GM18502 (cell line): ENCODE measurements around the gene IPO11.

ENCODE experiments used
- ATAC-seq: cut with Tn5 transposase; IDR thresholded peaks from one replicate; pipeline ENCODE4 v1.9.1; 2021; ENCODE audit warnings: mild to moderate bottlenecking; ENCODE audit not compliant: unreplicated experiment, poor library complexity

Gene IPO11

DNA sequence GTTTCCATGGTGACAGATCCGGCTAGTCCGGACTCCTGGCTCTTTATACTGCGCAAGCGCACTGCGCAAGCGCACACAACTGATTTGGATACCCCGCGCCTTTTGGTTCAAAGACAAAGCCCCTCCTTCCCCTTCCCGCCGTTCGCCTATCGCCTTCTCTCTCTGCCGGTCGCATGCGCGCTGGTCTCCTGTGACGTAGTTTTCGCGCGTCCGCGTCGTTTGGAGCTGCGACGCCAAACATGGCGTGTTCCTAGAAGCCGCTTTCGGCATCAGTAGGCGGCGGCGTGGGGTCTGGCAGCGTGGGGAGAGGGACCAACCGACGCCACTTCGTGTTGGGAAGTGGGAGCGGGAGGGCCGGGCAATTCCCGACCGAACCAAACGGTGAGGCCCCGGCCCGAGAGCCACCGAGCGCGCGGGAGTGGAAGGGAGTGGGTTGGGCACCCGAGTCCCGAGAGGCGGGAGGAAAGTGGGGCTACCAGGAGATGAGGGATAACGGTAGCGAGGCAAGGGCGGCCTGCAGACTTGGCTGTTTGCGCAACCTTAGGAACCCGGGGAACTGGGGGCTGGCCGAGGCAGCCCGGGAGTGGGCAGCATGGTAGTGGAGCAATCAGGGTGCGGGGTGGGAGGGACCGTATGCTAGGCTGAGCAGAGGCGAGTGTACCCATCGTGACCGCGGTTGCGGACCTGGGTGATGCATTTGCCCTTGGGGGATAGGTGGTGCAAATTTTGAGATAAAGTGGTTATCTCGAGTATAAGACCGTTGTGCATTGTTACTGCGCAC, at the start of gene IPO11:
Gene IPO11, plus strand, starts transcription at position 215 of the 781 bp plus-strand sequence. CDS start 24,517 bp downstream, outside the sequence.
- ATAC-seq, result peak; percentile 95

DNA sequence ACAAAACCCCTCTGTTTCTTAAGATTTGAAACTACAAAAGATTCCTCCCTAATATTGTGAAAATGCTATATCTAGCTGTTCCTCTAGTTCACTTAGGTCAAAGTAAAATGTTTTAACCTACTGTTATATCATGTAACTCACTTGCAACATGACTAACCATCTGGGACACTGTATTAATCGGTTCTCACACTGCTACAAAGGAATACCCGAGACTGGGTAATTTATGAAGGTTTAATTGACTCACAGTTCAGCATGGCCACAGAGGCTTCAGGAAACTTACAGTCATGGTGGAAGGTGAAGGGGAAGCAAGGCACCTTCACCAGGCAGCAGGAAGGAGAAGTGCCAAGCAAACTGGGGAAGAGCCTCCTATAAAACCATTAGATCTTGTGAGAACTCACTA, 43.5 kb upstream of the IPO11 start:
- ATAC-seq, result no peak

DNA sequence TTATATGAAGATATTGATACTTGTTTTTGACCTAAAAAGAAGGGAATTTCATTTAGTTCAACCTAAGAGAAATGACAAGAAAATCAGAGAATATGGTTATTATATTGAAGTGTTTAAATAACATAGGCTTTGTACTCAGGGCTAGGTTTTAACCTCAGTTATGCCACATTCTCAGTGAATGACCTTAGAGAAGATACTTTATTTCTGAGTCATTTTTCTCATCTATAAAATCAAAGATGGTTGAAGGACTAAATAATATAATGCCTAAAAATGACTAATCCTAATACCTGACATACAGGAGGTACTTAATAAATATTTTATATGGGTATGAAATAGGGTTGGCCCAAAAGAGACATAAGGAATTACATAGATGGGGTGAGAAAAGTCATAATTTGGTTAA, 41.2 kb upstream of the IPO11 start:
- ATAC-seq, result no peak

DNA sequence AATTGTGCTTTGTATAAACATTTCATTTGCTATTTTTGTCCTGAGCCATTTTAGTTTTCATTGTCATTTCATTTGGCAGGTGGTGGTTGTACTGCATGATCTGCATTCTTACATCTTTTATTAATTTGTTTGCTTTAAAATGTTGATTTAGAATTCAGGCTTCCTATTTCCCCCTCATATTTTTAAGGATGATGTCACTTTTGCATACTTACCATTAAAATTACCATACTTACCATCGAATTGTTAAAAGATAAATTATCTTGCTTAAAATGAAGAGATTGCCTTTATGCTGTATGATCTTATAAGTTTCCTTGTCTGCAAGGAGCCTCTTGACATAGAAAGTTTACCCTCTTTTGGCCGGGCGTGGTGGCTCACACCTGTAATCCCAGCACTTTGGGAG, 40.0 kb upstream of the IPO11 start:
- no peak for ATAC-seq

DNA sequence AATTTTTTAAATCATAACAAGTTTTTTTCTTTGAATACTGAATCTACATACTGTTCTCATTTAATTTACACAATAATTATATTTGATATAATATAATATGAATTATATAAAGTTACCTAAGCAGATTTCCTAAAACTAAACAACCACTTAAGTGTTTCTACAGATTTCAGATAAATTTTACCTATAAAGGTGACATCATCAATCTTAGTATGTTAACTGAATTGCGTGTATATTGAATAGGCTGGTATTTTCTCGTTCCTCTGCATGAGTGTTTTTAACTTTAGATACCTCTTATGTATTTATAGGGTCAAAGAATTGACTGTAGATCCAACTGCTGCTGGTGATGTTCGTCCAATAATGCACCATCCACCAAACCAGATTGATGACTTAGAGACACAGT, 39.2 kb upstream of the IPO11 start:
- no peak for ATAC-seq

DNA sequence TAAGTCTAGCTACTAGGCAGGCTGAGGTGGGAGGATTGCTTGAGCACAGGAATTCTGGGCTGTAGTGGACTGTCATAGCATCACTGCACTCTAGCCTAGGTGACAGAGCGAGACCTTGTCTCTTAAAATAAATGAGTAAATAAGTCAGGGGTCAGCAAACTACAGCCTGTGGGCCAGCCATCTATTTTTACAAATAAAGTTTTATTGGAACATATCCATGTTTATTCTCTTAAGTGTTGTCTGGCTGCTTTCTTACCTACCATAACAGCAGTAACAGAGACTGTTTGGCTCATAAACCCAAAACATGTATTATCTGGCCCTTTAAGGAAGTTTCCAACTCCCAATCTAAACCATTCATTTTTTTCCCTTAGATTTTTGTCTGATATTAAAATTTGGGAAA, 38.5 kb upstream of the IPO11 start:
- no peak for ATAC-seq

DNA sequence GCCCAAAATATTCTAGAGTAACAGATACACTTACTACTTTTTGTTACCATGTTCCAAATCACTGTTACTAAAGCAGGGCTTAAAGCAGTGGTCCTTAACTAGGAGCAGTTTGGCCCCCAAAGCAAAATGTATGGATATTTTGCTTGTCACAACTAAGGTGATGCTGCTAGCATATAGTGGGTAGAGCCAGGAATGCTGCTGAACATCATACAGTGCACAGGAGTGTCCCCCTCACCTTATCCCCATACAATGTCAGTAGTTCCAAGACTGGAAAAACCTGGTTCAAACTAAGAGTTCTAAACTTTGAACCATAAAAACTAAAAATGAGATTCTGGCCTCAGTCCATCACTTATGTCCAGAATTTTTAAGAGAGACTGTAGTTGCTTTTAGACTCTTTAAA, 36.9 kb upstream of the IPO11 start:
- ATAC-seq, result no peak

DNA sequence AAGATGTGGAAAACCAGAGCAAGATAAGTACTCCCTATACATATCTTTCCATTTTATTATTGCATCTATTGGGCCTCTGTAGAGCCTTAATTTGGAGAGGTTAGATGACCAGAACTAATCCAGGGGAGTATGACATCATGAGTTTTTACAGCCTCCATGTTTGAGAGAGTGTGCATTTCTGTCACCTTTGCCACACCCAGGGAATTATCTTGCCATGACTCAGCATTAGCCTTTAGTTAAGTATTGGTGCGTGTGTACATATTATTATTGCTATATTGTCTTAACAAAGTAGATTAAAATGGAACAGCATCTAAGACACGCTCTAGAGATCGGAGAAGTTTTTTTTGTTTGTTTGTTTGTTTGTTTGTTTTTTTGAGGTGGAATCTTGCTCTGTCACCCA, 36.5 kb upstream of the IPO11 start:
- no peak for ATAC-seq

DNA sequence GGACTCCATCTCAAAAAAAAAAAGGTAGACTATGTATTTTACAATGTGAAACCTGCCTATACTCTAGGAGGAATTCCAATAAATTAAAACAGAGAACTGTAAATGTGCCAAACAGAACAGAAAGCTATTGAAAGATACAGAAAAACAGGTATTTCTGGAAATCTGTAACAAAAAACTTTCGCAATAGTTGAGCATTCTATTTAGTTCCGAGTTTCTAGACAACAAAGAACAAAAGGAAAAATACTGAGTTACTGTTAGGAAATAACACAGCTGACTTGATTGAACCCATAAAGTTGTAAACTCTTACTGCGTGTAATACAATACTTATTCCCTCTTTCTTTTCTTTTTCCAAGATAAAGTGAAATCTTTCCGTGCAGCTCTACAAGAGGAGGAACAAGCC, 27.4 kb upstream of the IPO11 start:
- ATAC-seq, result no peak

DNA sequence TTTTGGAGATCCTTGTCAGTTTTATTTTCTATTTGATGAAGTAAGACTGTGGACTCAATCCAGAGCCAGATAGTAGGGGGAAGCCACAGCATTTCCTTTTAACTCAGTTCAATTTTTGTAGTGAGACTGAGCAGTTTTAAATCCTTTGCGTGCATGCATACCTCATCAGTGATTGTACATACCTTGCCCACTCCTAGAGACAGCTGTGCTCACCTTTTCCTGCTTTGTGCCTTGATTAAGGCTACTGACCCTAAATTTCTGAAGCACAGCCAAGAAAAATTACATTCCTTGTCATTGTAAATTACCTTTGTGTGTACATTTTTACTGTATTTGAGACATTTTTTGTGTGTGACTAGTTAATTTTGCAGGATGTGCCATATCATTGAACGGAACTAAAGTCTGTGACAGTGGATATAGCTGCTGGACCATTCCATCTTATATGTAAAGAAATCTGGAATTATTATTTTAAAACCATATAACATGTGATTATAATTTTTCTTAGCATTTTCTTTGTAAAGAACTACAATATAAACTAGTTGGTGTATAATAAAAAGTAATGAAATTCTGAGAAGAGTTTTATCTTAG, 26.7 kb upstream of the IPO11 start:
- ATAC-seq, result no peak

DNA sequence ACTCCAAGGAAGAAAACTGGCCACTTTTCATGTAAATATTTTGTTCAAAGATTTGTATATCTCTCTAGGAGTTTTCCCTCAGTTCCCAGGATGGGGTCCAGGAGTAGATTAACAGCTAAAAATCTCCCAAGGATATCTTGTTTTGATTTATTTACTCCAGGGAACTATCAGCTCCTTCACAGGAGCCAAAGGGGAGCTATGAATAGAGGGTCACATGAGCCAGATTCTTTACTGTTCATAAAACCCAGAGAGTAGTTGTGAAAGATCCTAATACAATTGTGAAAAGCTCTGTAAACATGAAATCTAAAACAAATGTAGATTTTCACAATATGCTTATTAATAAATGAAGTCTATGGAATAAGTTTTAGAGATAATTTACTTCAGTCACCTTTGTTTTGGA, 25.7 kb upstream of the IPO11 start:
- no peak for ATAC-seq

DNA sequence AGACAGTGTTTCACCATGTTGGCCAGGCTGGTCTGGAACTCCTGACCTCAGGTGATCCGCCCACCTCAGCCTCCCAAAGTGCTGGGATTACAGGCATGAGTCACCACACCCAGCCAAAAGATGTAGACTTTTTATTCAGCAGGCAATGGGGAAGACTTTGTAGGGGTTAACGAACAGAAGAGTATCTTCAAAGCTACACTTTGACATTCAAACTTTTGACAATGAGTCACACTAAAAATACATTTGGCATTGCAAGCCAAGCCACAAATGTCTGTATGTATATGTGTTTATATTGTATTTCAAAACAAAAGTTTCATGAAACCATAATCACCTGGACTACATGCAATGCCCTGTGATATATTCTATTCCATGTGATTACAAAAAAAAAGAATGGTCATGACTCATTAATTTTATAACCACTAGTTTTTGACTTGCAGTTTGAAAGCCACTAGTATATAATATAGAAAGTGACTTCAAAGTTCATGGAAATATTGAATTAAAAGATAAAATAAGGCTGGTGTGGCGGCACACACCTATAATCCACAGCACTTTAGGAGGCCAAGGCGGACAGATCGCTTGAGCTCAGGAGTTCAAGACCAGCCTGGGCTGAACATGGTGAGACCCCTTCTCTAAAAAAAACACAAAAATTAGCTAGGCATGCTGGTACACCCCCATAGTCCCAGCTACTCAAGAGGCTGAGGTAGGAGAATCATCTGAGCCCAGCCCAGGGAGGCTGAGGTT, 17.2 kb upstream of the IPO11 start:
- no peak for ATAC-seq

DNA sequence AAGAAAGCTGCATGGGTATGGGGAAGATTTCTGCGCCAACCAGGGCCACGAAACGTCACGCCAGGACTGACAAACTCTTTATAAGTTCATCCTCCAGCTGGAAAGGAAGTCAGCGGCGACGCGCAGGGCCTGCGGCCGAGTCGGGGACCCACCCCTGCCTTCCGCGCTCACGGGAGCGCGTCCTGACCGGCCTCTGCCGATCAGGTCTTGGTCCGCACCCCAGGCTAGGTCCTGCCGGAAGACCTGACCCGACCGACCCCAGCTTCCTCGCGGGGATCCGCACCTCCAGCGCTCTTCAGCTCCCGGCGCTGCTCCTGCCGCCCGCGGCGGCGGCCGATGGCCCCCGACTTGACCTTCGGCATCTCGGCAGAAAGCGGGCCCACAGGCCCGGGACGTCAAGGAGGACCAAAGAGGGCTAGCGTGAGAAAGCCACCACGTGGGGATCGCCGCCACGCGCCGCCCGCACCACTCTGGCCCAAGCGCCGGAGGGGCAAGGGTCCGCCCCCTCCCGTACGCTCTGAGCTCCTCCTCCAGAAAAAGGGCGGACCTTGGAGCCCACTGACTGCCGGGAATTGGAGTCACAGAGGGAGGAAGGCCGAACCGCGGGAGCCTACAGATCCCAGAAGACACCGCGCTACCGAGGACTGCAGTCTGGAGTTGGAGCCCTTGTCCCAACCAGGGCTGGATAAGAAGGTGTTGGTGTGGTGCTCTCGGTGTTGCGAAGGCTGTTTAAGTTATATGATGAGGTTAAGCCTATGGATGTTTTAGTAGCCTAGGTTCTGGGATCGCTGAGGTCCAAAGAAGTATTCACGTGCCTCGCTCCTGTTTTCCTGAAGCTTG, 8.9 kb upstream of the IPO11 start, which contains the start of gene DIMT1:
Gene DIMT1, minus strand, starts transcription at position 495 of the 840 bp plus-strand sequence. Its CDS starts 133 bp downstream, at position 362.
- ATAC-seq, result peak; percentile 96

DNA sequence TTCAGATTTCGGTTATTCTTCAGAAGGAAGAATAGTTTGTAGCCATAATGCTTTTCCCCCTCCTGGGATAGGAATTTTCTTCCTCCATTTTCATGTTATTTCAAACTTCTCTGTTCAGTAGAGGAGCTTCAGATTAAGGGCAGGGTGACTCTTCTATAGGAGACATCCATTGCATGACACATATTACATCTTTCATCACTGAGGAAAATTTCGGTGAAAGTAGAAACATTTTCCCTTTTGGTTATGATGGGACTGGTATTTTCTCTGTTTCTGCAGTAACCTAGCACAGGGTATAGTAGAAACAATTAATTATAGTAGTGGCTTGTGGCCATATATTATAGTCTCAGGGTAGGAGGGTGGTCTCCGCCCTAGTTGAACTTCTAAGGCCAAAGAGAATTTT, 1.1 kb downstream of the IPO11 start:
- no peak for ATAC-seq

DNA sequence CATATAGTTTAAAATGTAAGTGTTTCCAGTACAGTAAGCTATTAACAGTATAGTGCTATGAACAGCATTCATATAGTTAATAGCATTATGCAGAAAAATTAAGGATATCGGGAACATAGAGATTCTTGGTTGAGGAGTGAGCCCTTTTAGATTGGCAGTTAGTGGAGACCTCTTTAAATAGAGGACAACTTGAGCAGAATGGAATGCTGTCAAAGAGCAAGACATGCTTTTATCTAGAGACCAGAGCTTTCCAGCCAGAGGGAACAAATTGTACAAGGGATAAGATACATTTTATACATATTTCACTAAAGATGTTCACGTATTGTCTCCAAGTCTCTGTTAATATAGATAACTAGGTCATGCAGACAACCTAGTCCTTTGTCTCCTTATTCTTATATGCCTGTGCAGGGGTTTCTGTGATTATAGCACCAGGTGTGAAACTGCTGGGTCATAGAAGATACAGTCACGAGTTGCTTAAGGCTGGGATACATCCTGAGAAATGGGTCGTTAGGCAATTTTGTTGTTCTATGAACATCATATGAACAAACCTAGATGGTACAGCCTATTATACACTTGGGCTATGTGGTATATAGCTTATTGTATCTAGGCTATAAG, 6.0 kb downstream of the IPO11 start:
- ATAC-seq, result no peak

DNA sequence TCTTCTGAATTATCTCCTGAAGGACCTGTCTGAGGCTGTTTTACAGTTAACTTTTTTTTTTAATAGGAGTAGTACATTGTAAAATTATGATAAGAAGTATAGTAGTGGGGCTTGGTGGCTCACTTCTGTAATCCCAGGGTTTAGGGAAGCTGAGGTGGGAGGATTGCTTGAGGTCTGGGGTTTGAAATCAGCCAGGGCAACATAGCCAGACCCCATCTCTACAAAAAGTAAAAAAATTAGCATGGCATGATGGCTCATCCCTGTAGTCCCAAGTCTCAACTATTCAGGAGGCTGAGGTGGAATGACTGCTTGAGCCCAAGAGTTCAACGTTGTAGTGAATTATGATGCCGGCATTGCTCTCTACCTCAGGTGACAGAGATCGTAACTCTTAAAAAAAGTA, 7.0 kb downstream of the IPO11 start:
- ATAC-seq, result no peak

DNA sequence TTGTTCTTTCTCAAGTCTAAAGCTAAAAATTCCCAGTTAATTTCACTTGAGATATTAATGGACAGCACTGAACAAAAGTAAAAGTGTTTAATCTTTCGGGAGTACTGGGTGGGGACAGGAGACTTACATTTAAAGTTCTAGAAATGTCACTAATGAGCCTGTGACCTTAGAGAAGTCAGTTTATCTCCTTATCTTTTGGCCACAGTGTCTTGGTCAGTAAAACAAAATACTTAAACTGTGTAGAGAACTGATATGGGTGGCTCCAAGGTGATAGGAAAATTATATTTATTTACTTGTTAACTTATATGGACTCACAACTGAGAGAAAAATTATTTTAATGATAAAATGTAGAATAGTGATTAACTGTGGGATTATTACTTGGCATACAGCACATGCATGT, 8.9 kb downstream of the IPO11 start:
- no peak for ATAC-seq

DNA sequence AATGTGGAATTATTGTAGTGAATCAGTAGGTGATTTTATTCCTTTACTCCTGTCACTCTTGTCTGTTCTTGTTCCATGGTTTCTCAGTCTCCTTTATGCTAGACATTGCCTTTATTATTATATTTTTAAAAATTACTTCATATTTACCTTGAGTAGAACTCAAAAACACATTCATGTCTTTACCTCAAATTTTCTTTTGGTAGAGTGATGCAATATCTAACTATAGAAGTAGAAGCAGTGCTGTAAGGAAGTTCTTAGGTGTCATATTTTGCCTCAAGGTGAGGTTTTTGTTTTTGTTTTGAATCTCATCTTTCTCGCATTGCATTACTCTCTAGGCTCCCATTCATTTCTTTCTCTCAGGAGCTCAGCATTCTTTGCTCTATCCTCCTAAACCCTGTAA, 12.2 kb downstream of the IPO11 start:
- no peak for ATAC-seq

DNA sequence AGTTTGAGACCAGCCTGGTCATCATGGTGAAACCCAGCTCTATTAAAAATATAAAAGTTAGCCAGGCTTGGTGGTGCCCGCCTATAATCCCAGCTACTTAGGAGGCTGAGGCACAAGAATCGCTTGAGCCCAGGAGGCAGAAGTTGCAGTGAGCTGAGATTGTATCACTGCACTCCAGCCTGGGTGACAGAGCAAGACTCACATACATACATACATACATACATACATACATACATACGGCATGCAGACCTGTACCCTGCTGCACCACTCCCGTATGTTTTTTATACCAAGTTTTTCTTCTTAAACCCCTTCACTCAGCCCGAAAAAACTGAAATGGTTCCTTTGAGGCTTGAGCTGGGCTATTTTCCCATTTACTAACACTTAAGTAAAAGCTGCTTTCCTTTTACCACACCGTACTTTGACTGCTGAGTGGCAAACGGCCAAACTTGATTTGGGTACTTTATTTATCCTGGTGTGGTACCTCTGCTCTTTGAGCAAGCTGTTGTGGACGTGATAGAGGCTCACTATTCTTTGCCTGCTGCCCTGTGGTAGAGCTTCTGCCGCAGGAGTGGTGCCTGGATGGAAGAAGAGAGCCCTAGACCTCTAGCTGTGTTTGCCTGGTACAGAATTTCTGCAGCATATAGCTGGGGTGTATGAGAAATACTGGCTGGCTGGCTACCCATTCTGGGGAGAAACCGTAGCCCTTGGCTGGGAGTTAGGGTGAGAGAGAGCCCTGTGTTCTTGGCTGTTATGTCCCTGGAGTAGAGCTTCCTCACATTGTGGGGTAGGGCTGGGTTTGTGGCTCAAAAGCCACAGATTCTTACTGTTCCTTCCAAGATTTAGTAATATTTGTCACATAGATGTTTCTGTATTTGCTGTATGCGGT, 19.4 kb downstream of the IPO11 start:
- no peak for ATAC-seq
